Hematopoietic multipotent progenitor cell treated with erythropoietin and hydrocortisone succinate and interleukin-3 and kit ligand, for 17 days (in vitro differentiated cells): ENCODE measurements around the gene NCR3LG1.

Experiments used
- DNase-seq: peaks from one replicate; pipeline ENCODE4 v3.0.0-alpha.2; 2015; ENCODE audit warnings: low spot score

Gene NCR3LG1, protein sequence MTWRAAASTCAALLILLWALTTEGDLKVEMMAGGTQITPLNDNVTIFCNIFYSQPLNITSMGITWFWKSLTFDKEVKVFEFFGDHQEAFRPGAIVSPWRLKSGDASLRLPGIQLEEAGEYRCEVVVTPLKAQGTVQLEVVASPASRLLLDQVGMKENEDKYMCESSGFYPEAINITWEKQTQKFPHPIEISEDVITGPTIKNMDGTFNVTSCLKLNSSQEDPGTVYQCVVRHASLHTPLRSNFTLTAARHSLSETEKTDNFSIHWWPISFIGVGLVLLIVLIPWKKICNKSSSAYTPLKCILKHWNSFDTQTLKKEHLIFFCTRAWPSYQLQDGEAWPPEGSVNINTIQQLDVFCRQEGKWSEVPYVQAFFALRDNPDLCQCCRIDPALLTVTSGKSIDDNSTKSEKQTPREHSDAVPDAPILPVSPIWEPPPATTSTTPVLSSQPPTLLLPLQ

DNA sequence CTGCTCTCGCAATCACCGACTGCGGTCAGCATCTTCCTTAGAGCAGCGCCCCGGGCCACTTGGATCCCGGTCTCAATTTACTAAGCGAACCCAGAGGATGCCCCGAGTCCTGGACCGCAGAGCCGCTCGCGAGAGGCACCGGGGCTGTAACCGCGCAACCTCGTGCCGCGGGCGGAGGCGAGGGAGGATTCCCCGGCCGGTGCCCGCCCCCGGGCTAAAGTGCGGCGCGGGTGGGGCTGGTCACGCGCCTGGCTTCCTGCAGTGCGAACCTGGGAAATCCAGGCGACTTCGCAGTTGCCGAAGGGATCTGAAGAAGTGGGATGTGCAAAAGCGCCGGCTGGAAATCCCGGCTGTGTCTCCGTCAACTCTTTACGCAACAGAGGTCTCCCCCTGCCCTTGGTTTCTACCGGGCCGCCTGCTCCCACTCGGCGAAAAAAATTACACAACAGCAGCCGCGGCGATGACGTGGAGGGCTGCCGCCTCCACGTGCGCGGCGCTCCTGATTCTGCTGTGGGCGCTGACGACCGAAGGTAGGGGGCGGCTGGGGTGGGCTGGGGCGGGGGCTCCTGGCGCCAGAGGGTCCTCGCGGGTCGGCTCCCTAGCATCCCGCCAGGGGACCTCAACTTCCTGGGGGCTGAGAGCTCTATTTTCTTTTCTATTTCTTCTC, at the start of gene NCR3LG1:
Gene NCR3LG1 (plus strand): TSS at position 291 of the 667 bp plus-strand sequence. CDS start 170 bp downstream, at position 461.
- peak; percentile 26 for DNase-seq

DNA sequence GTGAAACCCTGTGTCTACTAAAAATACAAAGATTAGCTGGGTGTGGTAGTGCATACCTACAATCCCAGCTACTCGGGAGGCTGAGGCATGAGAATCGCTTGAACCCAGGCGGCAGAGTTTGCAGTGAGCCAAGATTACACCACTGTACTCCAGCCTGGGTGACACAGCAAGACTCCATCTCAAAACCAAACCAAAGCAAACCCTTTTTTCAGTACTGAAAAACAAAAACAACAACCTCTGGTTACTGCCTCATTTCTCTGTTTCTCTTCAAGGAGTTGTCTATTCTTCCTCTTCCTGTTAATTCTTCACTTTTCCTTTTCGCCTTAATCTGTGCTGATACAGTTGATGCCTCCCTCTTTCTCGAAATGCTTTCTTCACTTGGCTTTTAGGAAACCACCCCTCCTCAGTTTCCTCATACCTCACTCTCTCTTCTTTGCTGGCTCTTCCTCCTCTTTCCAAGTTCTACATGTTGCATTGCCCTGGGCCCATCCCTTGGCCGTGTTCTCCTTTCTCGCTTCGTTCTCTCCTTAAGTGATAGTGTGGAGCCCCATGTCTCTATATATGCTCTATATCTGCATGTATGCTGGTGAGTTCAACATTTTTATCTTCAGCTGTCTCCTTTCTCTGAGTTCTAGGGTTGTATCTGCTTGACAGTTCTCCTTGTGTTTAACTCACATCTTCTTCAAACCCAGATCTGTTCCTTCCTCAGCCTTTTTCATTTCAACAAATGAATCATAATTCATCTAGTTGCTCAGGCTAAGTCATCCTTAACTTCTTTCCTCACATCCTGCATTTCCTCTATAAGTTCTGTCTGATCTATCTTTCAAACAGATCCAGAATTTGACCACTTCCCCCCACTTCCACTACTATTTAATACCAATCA, 38.0 kb upstream of the NCR3LG1 start:
- no peak for DNase-seq

DNA sequence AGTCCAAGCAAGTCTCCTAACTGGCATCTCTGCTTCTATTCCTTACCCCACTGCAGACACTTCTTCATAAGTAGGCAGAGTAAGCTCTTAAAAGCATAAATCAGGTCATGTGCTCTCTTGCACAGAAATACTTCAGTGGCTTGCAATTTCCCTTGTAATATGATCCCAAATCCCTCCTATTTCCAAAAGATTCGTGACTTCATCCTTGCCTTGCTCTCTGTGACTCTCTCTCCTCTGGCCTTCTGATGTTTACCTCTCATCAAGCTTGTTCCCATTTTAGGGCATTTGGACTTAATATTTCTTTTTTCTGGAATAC, 37.4 kb upstream of the NCR3LG1 start:
- no peak for DNase-seq

DNA sequence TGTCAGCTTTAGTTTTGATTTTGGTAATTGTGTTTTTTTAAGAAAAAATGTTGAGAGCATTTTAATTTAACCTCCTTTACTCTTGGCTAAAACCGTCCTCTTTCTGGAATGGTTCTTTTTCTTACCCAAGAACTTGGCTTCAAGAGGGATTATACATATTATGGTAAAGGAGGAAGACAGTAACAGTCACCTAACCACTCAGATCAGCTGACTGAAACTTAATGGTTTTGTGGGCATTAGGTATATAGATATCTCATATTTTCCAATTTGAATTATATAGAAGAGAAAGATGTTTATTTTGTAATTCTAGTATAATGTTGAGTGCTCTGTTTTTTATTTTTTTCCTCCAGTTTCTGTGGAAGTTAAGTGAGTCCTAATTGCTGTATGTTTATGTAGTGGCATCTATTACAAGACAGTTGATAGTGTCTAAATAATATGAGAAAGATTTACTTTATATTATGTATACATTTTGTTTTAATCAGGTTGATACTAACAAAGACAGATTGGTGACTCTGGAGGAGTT, 36.6 kb upstream of the NCR3LG1 start:
- no peak for DNase-seq

- DNase-seq: no peak
These were observed 22.6 kb upstream of the NCR3LG1 start for GRCh38 chr11:17328871-17329494.

- no peak for DNase-seq
These were observed 19.9 kb upstream of the NCR3LG1 start for GRCh38 chr11:17331669-17332068.

DNA sequence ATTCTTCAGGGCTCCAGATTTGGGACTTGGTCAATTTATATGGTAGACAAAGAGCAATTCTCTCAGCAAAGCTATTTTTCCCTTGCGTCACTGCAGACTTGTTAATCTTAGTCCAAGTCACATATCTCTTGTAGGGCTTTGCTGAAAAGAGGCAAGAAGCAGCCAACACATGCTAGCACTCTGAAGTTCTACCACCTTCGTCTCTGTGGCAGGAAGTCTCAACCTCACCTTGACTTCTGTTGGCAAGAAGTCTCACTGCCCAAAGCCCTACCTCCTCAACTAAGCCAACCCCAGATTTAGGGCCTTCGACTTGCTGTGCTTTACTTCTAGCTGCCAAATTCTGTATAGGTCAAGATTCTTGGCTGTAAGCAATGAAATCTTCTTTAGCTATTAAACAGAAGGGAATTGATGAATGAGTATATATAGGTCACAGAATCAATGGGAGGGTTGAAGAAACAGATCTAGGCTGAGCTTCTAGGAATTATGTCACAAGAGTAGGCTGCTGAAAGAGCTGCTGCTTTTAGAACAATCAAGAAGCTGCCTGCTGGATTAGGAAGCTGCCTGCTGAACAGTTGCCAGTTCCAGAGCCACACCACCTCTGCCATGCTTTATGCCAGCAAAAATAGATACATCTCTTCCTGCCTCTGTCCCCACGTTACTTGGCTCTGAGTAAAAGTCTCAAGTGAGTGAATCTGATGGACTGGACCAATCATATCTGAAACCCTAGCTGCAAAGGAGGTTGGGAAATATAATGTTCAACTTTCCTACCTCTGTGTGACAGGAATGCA, 17.6 kb upstream of the NCR3LG1 start:
- no peak for DNase-seq

DNA sequence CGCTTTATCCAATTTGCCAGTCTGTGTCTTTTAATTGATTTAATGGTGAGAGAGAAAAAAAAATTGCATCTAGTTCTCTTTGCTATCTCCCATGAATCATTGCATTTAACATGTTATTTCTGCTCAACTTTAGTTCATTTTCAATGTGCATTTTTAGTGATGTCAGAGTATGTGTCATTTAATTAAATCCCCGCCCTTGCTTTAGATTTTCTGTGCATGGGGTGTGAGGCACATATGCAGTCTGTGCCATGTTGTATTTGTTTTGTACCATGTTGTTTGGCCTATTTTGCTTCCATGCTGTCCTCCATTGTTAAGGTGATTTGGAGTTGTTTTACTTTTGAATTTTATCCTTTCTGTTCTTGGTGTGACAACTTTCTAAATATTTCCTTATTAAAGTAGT, 8.3 kb upstream of the NCR3LG1 start:
- no peak for DNase-seq

DNA sequence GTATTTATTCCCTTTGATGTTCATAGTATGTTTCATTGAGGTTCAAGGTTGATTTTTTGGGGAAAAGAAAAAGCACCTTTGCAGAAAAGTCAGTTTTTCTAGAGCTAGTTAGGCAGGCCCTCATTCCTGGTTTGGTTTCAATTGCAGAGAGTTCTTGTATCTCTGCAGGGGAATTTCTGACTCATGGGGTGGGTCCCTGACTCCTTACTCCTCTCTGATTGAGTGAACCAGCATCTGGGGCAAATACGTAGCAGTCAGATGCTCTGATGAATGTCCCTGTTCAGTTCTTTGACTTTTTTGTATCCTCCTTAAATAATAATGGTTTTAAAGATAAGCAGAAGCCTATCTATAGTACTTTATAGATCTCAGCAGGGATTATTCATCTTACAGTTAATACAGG, 7.7 kb upstream of the NCR3LG1 start:
- no peak for DNase-seq

DNA sequence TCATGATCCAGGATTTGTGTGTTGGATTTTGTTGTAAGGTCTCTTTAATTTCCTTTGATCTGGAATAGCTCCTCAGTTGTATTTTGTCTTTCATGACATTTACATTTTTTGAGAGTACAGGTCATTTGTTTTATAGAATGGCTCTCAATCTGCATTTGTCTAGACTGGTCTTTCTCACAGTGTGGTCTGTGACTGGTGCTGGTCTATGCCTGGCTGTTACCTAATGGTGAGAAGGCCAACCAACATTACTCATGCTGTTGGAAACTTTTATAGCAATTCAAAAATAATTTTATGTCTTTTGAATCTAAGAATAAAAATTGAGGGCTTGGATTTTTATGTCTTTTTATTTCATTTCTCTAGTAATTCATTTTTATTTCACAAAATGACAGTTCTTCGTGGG, 3.9 kb upstream of the NCR3LG1 start:
- no peak for DNase-seq

GRCh38 chr11:17350455-17351171, 987 bp upstream of the NCR3LG1 start:
- DNase-seq: no peak

DNA sequence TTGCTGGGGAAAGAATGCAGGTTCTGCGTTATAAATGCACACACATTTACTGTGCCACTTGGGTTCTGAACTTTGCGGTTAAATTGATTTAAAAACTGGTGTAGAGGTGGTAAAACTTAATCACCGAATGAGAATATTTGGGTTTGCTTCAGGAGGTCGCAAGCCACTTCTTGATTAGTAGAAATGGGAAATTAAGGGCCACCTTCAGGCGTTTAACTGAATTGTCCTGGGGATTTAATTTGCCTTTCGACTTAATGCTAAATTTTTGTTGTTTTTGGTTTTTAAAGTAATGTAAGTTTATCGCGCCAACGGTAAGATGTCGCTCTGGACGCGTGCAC, 459 bp upstream of the NCR3LG1 start:
- DNase-seq: no peak

- DNase-seq: peak; percentile 36
These were observed 1.6 kb downstream of the NCR3LG1 start for GRCh38 chr11:17352950-17353820.

DNA sequence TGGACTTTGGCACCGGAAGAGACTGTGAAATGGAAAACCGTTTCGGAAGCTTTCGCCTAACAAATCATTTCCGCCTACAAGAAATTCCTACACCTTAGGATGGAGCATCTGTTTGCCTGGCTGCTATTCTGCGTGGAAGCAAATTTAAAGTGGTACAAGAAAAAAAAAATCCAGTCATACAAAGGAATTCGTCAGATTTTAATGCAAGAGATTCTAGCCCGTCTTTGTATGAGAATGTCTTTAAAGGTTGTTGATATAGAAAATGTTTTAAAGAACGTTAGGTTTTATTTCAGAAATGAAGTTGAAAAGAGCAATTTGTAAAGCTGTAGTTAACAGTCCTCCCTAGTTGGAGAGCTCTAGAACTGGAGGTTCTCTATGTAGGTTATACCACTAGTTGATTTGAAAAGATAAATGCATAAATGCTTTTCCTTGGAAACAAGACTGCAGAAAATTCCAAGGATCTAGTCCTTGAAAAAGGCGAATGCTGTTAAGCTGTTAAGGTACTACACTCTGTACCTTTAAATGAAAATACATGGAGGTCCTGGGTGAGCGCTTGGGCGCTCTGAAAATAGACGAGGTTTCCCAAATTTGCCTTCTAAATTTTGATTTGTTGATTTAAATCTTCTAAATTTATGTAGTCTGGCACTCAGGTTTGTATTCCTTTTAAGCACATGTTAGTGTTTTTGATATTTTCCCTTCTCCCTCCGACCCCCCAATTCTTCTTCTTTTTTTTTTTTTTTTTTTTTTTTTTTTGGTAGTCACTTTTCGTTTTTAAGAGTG, 2.4 kb downstream of the NCR3LG1 start:
- peak; percentile 11 for DNase-seq

DNA sequence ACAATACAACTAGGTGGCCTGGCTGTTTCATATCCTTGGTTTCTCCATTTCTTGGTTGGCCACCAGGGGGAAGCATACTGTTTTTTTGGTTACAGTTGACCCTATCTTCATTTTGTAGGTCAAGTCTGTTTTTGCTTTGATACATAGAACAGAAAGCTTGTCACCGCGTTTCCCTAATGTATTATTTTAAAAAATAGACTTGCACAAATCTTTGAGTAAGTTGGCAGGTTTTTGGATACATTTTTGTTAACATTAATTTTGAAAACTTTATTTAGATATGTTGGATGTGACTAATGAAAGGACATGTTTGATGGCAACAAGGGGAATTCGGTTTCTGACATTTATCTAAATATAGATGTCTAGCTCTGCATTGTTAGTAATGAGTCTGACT, 3.0 kb downstream of the NCR3LG1 start:
- peak; percentile 64 for DNase-seq

DNA sequence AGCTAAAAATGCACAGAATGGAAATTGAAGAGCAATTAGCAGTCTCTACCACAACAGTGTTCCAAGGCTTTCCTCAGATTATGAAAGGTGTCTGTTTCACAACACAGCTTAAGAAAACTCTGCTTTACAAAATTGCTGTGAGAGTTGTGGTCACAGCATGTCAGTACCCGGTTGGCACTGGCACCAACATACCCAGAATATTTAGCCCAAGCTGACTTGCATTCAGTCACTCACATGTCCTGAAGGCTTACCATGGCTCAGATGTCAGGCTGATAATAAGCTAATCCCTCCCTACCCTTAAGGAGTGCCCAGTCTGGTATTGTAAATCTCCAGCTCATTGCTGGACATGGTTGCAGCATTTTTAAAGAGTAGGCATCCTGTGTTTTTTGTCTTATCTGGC, 14.9 kb downstream of the NCR3LG1 start:
- no peak for DNase-seq

GRCh38 chr11:17368551-17368950, 17.0 kb downstream of the NCR3LG1 start:
- DNase-seq: no peak

DNA sequence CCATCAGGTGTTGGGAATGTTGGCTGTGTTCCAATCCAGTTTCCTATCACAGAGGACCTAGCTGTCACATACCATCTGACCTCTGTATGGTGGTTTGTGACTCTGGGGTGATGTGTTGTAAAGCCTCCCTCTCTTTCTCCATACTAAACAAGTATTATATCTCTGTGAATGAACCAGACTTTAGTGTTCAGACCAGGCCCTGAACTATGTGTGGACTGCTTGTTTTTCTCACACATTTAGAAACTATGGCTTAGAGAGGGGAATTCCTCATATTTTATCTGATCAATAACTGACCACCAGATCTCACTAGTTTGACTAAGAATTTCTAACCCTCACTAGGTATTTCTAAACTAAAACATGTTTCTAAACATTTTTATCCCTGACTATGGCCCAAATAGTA, 17.5 kb downstream of the NCR3LG1 start:
- no peak for DNase-seq
